ENCODE results near the gene FAM20B. TPM values are rescaled to one million over a fixed set of nuclear protein-coding genes. Genes with fewer than 3 reads are reported as not detected.

Gene FAM20B
- total and polyA plus RNA-seq, 2 of the 8 experiments (the other 6 are each of a cell fraction or from before 2014, with no cell fraction given), result 8.3 to 36.6 TPM

- TF ChIP-seq, protein P1, sequence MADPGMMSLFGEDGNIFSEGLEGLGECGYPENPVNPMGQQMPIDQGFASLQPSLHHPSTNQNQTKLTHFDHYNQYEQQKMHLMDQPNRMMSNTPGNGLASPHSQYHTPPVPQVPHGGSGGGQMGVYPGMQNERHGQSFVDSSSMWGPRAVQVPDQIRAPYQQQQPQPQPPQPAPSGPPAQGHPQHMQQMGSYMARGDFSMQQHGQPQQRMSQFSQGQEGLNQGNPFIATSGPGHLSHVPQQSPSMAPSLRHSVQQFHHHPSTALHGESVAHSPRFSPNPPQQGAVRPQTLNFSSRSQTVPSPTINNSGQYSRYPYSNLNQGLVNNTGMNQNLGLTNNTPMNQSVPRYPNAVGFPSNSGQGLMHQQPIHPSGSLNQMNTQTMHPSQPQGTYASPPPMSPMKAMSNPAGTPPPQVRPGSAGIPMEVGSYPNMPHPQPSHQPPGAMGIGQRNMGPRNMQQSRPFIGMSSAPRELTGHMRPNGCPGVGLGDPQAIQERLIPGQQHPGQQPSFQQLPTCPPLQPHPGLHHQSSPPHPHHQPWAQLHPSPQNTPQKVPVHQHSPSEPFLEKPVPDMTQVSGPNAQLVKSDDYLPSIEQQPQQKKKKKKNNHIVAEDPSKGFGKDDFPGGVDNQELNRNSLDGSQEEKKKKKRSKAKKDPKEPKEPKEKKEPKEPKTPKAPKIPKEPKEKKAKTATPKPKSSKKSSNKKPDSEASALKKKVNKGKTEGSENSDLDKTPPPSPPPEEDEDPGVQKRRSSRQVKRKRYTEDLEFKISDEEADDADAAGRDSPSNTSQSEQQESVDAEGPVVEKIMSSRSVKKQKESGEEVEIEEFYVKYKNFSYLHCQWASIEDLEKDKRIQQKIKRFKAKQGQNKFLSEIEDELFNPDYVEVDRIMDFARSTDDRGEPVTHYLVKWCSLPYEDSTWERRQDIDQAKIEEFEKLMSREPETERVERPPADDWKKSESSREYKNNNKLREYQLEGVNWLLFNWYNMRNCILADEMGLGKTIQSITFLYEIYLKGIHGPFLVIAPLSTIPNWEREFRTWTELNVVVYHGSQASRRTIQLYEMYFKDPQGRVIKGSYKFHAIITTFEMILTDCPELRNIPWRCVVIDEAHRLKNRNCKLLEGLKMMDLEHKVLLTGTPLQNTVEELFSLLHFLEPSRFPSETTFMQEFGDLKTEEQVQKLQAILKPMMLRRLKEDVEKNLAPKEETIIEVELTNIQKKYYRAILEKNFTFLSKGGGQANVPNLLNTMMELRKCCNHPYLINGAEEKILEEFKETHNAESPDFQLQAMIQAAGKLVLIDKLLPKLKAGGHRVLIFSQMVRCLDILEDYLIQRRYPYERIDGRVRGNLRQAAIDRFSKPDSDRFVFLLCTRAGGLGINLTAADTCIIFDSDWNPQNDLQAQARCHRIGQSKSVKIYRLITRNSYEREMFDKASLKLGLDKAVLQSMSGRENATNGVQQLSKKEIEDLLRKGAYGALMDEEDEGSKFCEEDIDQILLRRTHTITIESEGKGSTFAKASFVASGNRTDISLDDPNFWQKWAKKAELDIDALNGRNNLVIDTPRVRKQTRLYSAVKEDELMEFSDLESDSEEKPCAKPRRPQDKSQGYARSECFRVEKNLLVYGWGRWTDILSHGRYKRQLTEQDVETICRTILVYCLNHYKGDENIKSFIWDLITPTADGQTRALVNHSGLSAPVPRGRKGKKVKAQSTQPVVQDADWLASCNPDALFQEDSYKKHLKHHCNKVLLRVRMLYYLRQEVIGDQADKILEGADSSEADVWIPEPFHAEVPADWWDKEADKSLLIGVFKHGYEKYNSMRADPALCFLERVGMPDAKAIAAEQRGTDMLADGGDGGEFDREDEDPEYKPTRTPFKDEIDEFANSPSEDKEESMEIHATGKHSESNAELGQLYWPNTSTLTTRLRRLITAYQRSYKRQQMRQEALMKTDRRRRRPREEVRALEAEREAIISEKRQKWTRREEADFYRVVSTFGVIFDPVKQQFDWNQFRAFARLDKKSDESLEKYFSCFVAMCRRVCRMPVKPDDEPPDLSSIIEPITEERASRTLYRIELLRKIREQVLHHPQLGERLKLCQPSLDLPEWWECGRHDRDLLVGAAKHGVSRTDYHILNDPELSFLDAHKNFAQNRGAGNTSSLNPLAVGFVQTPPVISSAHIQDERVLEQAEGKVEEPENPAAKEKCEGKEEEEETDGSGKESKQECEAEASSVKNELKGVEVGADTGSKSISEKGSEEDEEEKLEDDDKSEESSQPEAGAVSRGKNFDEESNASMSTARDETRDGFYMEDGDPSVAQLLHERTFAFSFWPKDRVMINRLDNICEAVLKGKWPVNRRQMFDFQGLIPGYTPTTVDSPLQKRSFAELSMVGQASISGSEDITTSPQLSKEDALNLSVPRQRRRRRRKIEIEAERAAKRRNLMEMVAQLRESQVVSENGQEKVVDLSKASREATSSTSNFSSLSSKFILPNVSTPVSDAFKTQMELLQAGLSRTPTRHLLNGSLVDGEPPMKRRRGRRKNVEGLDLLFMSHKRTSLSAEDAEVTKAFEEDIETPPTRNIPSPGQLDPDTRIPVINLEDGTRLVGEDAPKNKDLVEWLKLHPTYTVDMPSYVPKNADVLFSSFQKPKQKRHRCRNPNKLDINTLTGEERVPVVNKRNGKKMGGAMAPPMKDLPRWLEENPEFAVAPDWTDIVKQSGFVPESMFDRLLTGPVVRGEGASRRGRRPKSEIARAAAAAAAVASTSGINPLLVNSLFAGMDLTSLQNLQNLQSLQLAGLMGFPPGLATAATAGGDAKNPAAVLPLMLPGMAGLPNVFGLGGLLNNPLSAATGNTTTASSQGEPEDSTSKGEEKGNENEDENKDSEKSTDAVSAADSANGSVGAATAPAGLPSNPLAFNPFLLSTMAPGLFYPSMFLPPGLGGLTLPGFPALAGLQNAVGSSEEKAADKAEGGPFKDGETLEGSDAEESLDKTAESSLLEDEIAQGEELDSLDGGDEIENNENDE (IDR thresholded peaks at IDR 0.05; ENCODE audit: insufficient replicate concordance, low read length), result no peak
- TF ChIP-seq JUN (IDR thresholded peaks at IDR 0.05; ENCODE audit: low read depth, low read length) (no peak), NANOG (IDR thresholded peaks at IDR 0.05; ENCODE audit: insufficient read depth, low read depth, low read length, poor library complexity, severe bottlenecking) (no peak), CTBP2 (IDR thresholded peaks at IDR 0.05; ENCODE audit: borderline replicate concordance, insufficient read depth, insufficient read length, low read length) (no peak), RFX5 (IDR thresholded peaks at IDR 0.05; ENCODE audit: borderline replicate concordance, low read depth, low read length) (no peak), SP2 (IDR thresholded peaks at IDR 0.05; ENCODE audit: low read length) (no peak), TBP (IDR thresholded peaks at IDR 0.05; ENCODE audit: low read depth, low read length) (no peak), KDM1A (IDR thresholded peaks at IDR 0.05; ENCODE audit: borderline replicate concordance, low read length) (no peak)
Measured at GRCh38 chr1:179007233-179007632, 18.5 kb upstream of the FAM20B start (continued).
